GM12873 (cell line): ENCODE measurements around the gene CALHM1.

Experiments used
- CTCF ChIP-seq: IDR thresholded peaks from 2 replicates; pipeline ENCODE4 v1.5.1; 2012; ENCODE audit warnings: low read depth, mild to moderate bottlenecking, moderate library complexity, low read length, control low read depth; ENCODE audit not compliant: insufficient read depth; ENCODE audit errors: missing control alignments

CALHM1 gene

GRCh38 chr10:103499881-103500280 lies 41.2 kb upstream of the CALHM1 start:
- TF ChIP-seq CTCF, result no peak

GRCh38 chr10:103498936-103499638 lies 40.4 kb upstream of the CALHM1 start:
- TF ChIP-seq CTCF, result no peak

- TF ChIP-seq CTCF, result no peak
Measured at GRCh38 chr10:103497161-103497915, 38.6 kb upstream of the CALHM1 start.

- TF ChIP-seq CTCF, result no peak
Measured at GRCh38 chr10:103495321-103495720, 36.6 kb upstream of the CALHM1 start.

GRCh38 chr10:103493916-103494877 lies 35.5 kb upstream of the CALHM1 start:
- no peak for TF ChIP-seq CTCF

GRCh38 chr10:103493362-103493915 lies 34.7 kb upstream of the CALHM1 start, which contains the start of gene NEURL1:
Gene NEURL1 (plus strand): TSS chr10:103493705. CDS start chr10:103494388, 683 bp downstream.
- TF ChIP-seq CTCF, result no peak
